Measurements from ENCODE around the gene HSPB7.
"Not testable (repeated sequence)": the region's sequence is repeated elsewhere in the genome, so short reads cannot be mapped to it uniquely, and the experiment has no call there.

HSPB7 gene

GRCh38 chr1:16056521-16056912, 38.7 kb upstream of the HSPB7 start:
- WGBS (ENCODE audit: insufficient coverage) = 80% methylated on average over 1 of the region's 4 CpGs
- H3K36me3 ChIP-seq (ENCODE audit: control insufficient read depth in 4 of 4, insufficient read depth in 4 of 4, low read length in 3 of 4); H3K9me3 ChIP-seq (ENCODE audit: control extremely low read depth in 1 of 5, control insufficient read depth in 4 of 5, insufficient read depth in 2 of 5, low read depth in 1 of 5, low read length in 4 of 5); POLR2A ChIA-PET; H3K27ac ChIP-seq (ENCODE audit: insufficient read depth in 1 of 2, low read depth in 1 of 2, low read length in 2 of 2, poor library complexity in 1 of 2, severe bottlenecking in 2 of 2); H3K4me3 ChIP-seq (ENCODE audit: control insufficient read depth in 1 of 7, extremely low read depth in 1 of 7, insufficient read depth in 4 of 7, low read depth in 2 of 7, low read length in 6 of 7); DNase-seq; H3K27me3 ChIP-seq (replicated peaks in 2 of 5; ENCODE audit: control insufficient read depth in 4 of 5, insufficient read depth in 5 of 5, low read length in 4 of 5): not testable (repeated sequence)
- H3K4me1 ChIP-seq (ENCODE audit: control extremely low read depth in 1 of 4, control insufficient read depth in 4 of 4, insufficient read depth in 4 of 4, low read length in 3 of 4) = peaks cover 0 to 13% (median 8%) of the 10 kb centered on the region in 4 experiments
- CTCF ChIA-PET = interaction anchor here (1.1 to 1.4 kb wide), 4 partner anchors 19 to 242 kb away, joined by 3 to 10 read pairs (median 6); no protein-coding TSS in a partner anchor

- WGBS (ENCODE audit: insufficient coverage) = 38% methylated on average over 10 of the region's 18 CpGs
- no peaks in the 10 kb centered on the region for H3K9me3 ChIP-seq (ENCODE audit: control extremely low read depth in 1 of 5, control insufficient read depth in 4 of 5, insufficient read depth in 2 of 5, low read depth in 1 of 5, low read length in 4 of 5)
- POLR2A ChIA-PET = no interaction called here
- H3K4me3 ChIP-seq (ENCODE audit: control insufficient read depth in 1 of 7, extremely low read depth in 1 of 7, insufficient read depth in 4 of 7, low read depth in 2 of 7, low read length in 6 of 7) = no peak overlapping the region
- peak; percentile 89 to 93 (median 90) for DNase-seq
- no peaks in the 10 kb centered on the region for H3K27me3 ChIP-seq (replicated peaks in 2 of 5; ENCODE audit: control insufficient read depth in 4 of 5, insufficient read depth in 5 of 5, low read length in 4 of 5)
- no peak overlapping the region for H3K27ac ChIP-seq (ENCODE audit: insufficient read depth in 1 of 2, low read depth in 1 of 2, low read length in 2 of 2, poor library complexity in 1 of 2, severe bottlenecking in 2 of 2)
- H3K36me3 ChIP-seq (ENCODE audit: control insufficient read depth in 4 of 4, insufficient read depth in 4 of 4, low read length in 3 of 4) = no peaks in the 10 kb centered on the region
- H3K4me1 ChIP-seq (ENCODE audit: control extremely low read depth in 1 of 4, control insufficient read depth in 4 of 4, insufficient read depth in 4 of 4, low read length in 3 of 4) = peaks cover 0 to 13% (median 8%) of the 10 kb centered on the region in 4 experiments
- CTCF ChIA-PET = interaction anchor here (0.8 to 3.0 kb wide), 9 partner anchors 11 to 241 kb away, joined by 3 to 18 read pairs (median 4); partner anchors contain the start of genes CLCNKB and SRARP
These were observed 38.0 kb upstream of the HSPB7 start for GRCh38 chr1:16055613-16056520.

GRCh38 chr1:16054598-16055540, 37.0 kb upstream of the HSPB7 start:
- Histone ChIP-seq H3K4me3 (ENCODE audit: control insufficient read depth in 1 of 7, extremely low read depth in 1 of 7, insufficient read depth in 4 of 7, low read depth in 2 of 7, low read length in 6 of 7) (peak overlapping the region in 1 of 7 experiments; percentile 8), H3K27me3 (replicated peaks in 2 of 5; ENCODE audit: control insufficient read depth in 4 of 5, insufficient read depth in 5 of 5, low read length in 4 of 5) (no peaks in the 10 kb centered on the region), H3K36me3 (ENCODE audit: control insufficient read depth in 4 of 4, insufficient read depth in 4 of 4, low read length in 3 of 4) (no peaks in the 10 kb centered on the region), H3K27ac (ENCODE audit: insufficient read depth in 1 of 2, low read depth in 1 of 2, low read length in 2 of 2, poor library complexity in 1 of 2, severe bottlenecking in 2 of 2) (no peak overlapping the region), H3K9me3 (ENCODE audit: control extremely low read depth in 1 of 5, control insufficient read depth in 4 of 5, insufficient read depth in 2 of 5, low read depth in 1 of 5, low read length in 4 of 5) (no peaks in the 10 kb centered on the region), H3K4me1 (ENCODE audit: control extremely low read depth in 1 of 4, control insufficient read depth in 4 of 4, insufficient read depth in 4 of 4, low read length in 3 of 4) (peaks cover 0 to 13% (median 8%) of the 10 kb centered on the region in 4 experiments)
- POLR2A ChIA-PET = no interaction called here
- CTCF ChIA-PET = interaction anchor here (0.8 to 3.0 kb wide), 8 partner anchors 10 to 50 kb away, joined by 3 to 18 read pairs (median 5); partner anchors contain the start of genes CLCNKB and SRARP
- 94% methylated on average over 7 of the region's 7 CpGs for WGBS (ENCODE audit: insufficient coverage)
- DNase-seq = no peak

GRCh38 chr1:16053781-16054502, 36.1 kb upstream of the HSPB7 start:
- CTCF ChIA-PET = interaction anchor here (0.6 to 3.0 kb wide), 5 partner anchors 9 to 186 kb away, joined by 3 to 18 read pairs (median 6); partner anchors contain the start of gene CLCNKB
- no peak overlapping the region for H3K27ac ChIP-seq (ENCODE audit: insufficient read depth in 1 of 2, low read depth in 1 of 2, low read length in 2 of 2, poor library complexity in 1 of 2, severe bottlenecking in 2 of 2)
- peak; percentile 86 to 97 (median 94) for DNase-seq
- POLR2A ChIA-PET = no interaction called here
- no peaks in the 10 kb centered on the region for H3K9me3 ChIP-seq (ENCODE audit: control extremely low read depth in 1 of 5, control insufficient read depth in 4 of 5, insufficient read depth in 2 of 5, low read depth in 1 of 5, low read length in 4 of 5)
- peaks cover 0 to 2% (median 0%) of the 10 kb centered on the region in 5 experiments for H3K27me3 ChIP-seq (replicated peaks in 2 of 5; ENCODE audit: control insufficient read depth in 4 of 5, insufficient read depth in 5 of 5, low read length in 4 of 5)
- H3K4me1 ChIP-seq (ENCODE audit: control extremely low read depth in 1 of 4, control insufficient read depth in 4 of 4, insufficient read depth in 4 of 4, low read length in 3 of 4) = peaks cover 0 to 14% (median 10%) of the 10 kb centered on the region in 4 experiments
- H3K4me3 ChIP-seq (ENCODE audit: control insufficient read depth in 1 of 7, extremely low read depth in 1 of 7, insufficient read depth in 4 of 7, low read depth in 2 of 7, low read length in 6 of 7) = no peak overlapping the region
- 59% methylated on average over 5 of the region's 8 CpGs for WGBS (ENCODE audit: insufficient coverage)
- H3K36me3 ChIP-seq (ENCODE audit: control insufficient read depth in 4 of 4, insufficient read depth in 4 of 4, low read length in 3 of 4) = no peaks in the 10 kb centered on the region

GRCh38 chr1:16051949-16052348, 34.1 kb upstream of the HSPB7 start:
- H3K9me3 ChIP-seq (ENCODE audit: control extremely low read depth in 1 of 5, control insufficient read depth in 4 of 5, insufficient read depth in 2 of 5, low read depth in 1 of 5, low read length in 4 of 5); DNase-seq; H3K27me3 ChIP-seq (replicated peaks in 2 of 5; ENCODE audit: control insufficient read depth in 4 of 5, insufficient read depth in 5 of 5, low read length in 4 of 5); POLR2A ChIA-PET; H3K4me3 ChIP-seq (ENCODE audit: control insufficient read depth in 1 of 7, extremely low read depth in 1 of 7, insufficient read depth in 4 of 7, low read depth in 2 of 7, low read length in 6 of 7); H3K36me3 ChIP-seq (ENCODE audit: control insufficient read depth in 4 of 4, insufficient read depth in 4 of 4, low read length in 3 of 4); H3K27ac ChIP-seq (ENCODE audit: insufficient read depth in 1 of 2, low read depth in 1 of 2, low read length in 2 of 2, poor library complexity in 1 of 2, severe bottlenecking in 2 of 2): not testable (repeated sequence)
- WGBS (ENCODE audit: insufficient coverage) = 100% methylated on average over 4 of the region's 12 CpGs
- CTCF ChIA-PET = interaction anchor here (0.8 kb wide), 1 partner anchor 11 kb away, joined by 3 read pairs; no protein-coding TSS in a partner anchor
- peaks cover 0 to 19% (median 13%) of the 10 kb centered on the region in 4 experiments for H3K4me1 ChIP-seq (ENCODE audit: control extremely low read depth in 1 of 4, control insufficient read depth in 4 of 4, insufficient read depth in 4 of 4, low read length in 3 of 4)

- no peak for DNase-seq
- POLR2A ChIA-PET = no interaction called here
- Histone ChIP-seq H3K27ac (ENCODE audit: insufficient read depth in 1 of 2, low read depth in 1 of 2, low read length in 2 of 2, poor library complexity in 1 of 2, severe bottlenecking in 2 of 2) (no peak overlapping the region), H3K36me3 (ENCODE audit: control insufficient read depth in 4 of 4, insufficient read depth in 4 of 4, low read length in 3 of 4) (no peaks in the 10 kb centered on the region), H3K4me1 (ENCODE audit: control extremely low read depth in 1 of 4, control insufficient read depth in 4 of 4, insufficient read depth in 4 of 4, low read length in 3 of 4) (peaks cover 0 to 19% (median 12%) of the 10 kb centered on the region in 4 experiments), H3K4me3 (ENCODE audit: control insufficient read depth in 1 of 7, extremely low read depth in 1 of 7, insufficient read depth in 4 of 7, low read depth in 2 of 7, low read length in 6 of 7) (no peak overlapping the region), H3K9me3 (ENCODE audit: control extremely low read depth in 1 of 5, control insufficient read depth in 4 of 5, insufficient read depth in 2 of 5, low read depth in 1 of 5, low read length in 4 of 5) (no peaks in the 10 kb centered on the region), H3K27me3 (replicated peaks in 2 of 5; ENCODE audit: control insufficient read depth in 4 of 5, insufficient read depth in 5 of 5, low read length in 4 of 5) (peaks cover 0 to 2% (median 0%) of the 10 kb centered on the region in 5 experiments)
- WGBS (ENCODE audit: insufficient coverage) = 71% methylated on average over 1 of the region's 3 CpGs
- CTCF ChIA-PET = no interaction called here
These were observed 33.2 kb upstream of the HSPB7 start for GRCh38 chr1:16051039-16051438.

Measured in common myeloid progenitor, CD34-positive (primary cell).